Measurements from ENCODE around the gene SLC16A10.

The SLC16A10 gene

DNA sequence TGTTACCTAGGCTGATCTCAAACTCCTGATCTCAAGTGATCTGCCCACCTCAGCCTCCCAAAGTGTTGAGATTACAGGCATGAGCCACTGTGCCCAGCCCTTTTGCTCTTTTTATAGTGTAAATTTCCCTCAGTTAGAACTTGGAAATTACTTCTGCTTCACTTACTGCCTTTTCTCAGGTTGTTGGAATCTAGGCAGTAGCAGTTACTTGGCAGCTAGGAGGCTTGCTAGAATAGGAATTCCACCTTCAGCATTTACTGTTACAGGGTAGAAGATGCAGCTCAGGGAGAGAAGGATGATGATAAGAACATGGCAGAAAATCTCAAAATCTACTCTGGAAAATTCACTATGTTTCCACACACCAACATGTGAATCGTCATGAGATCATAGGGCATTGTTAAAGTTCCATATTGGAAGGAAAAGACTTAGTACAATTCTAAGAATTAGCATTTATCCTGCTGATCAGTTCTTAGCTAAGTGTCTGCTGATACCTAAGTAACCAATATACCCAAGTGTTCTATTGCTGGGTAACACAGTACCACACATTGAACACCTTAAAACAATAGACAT is 182.2 kb downstream of the SLC16A10 start:
- peaks cover 22% of the 10 kb centered on the region for H3K36me3 ChIP-seq (ENCODE audit: control insufficient read depth, low read depth, low read length)
- no peaks in the 10 kb centered on the region for H3K4me1 ChIP-seq (ENCODE audit: control insufficient read depth, low read depth, low read length)
- no peak overlapping the region for H3K9ac ChIP-seq (ENCODE audit: low read length)
- H3K27me3 ChIP-seq (ENCODE audit: control insufficient read depth, insufficient read depth, low read length): no peaks in the 10 kb centered on the region
- H3K9me3 ChIP-seq (ENCODE audit: control insufficient read depth, low read depth, low read length): no peaks in the 10 kb centered on the region
- H3K27ac ChIP-seq (ENCODE audit: low read length): no peak overlapping the region
- H3K4me3 ChIP-seq (ENCODE audit: low read length): no peak overlapping the region

DNA sequence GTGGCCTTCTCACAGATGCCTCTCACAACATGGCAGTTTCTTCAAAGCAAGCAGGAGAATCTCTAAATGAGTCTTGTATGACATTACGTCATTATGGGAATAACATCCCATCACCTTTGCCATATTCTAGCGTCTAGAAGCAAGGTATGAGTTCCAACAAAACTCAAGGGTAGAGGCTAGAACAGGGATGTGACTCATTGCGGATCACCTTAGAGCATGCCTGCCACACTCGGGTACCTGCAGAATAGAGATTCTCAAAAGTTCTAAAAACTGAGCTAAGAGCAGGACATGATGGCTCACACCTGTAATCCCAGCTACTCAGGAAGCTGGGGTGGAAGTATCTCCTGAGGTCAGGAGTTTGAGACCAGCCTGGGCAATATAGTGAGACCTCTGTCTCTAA is 182.8 kb downstream of the SLC16A10 start:
- no peaks in the 10 kb centered on the region for H3K9me3 ChIP-seq (ENCODE audit: control insufficient read depth, low read depth, low read length)
- H3K4me3 ChIP-seq (ENCODE audit: low read length): no peak overlapping the region
- H3K27me3 ChIP-seq (ENCODE audit: control insufficient read depth, insufficient read depth, low read length): no peaks in the 10 kb centered on the region
- no peak overlapping the region for H3K9ac ChIP-seq (ENCODE audit: low read length)
- H3K27ac ChIP-seq (ENCODE audit: low read length): no peak overlapping the region
- no peaks in the 10 kb centered on the region for H3K4me1 ChIP-seq (ENCODE audit: control insufficient read depth, low read depth, low read length)
- peaks cover 22% of the 10 kb centered on the region for H3K36me3 ChIP-seq (ENCODE audit: control insufficient read depth, low read depth, low read length)

DNA sequence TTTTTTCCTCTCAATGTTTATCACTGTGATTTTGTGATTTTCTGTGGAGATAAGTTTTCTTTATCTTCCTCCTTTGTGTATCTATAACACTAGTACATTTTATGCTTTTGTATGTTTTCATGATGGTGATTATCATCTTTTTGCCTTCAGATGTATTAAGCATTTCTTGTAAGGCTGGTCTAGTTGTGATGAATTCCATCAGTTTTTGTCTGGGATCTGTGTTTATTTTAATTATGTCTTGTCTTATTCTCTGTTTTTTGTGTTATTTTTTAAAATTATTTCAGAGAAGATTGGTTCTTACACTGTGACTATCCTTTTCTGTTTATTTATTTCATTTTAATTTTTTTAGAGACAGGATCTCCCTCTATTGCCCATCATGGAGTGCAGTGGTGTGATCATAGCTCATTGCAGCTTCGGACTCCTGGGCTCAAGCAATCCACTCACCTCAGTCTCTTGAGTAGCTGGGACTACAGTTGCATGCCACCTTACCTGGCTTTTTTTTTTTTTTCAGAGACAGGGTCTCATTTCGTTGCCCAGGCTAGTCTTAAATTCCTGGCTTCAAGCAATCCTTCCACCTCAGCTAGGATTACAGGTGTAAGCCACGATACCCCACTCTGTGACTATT is 187.4 kb downstream of the SLC16A10 start:
- peaks cover 20% of the 10 kb centered on the region for H3K36me3 ChIP-seq (ENCODE audit: control insufficient read depth, low read depth, low read length)
- H3K27ac ChIP-seq (ENCODE audit: low read length): no peak overlapping the region
- no peaks in the 10 kb centered on the region for H3K4me1 ChIP-seq (ENCODE audit: control insufficient read depth, low read depth, low read length)
- H3K9me3 ChIP-seq (ENCODE audit: control insufficient read depth, low read depth, low read length): no peaks in the 10 kb centered on the region
- no peaks in the 10 kb centered on the region for H3K27me3 ChIP-seq (ENCODE audit: control insufficient read depth, insufficient read depth, low read length)
- no peak overlapping the region for H3K9ac ChIP-seq (ENCODE audit: low read length)
- no peak overlapping the region for H3K4me3 ChIP-seq (ENCODE audit: low read length)

DNA sequence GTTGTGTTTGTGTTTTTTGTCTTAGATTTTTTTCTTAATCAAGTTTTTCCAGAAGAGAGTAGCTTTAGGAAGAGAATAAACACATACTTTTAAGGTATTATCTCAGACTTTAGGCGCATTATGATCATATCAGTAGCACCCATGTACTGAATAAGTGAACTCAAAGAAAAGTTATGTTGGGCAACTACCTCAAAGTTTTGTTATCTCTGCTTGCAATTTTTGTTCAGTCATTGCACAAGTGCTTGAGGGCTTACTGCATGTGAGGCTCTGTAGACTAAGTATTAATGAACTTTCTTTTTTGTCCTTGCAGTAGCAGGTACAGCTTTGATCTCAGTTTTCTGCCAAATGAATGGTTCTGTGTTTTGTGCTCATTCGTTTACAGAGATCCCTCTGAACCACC is 189.0 kb downstream of the SLC16A10 start:
- no peak overlapping the region for H3K27ac ChIP-seq (ENCODE audit: low read length)
- no peak overlapping the region for H3K4me3 ChIP-seq (ENCODE audit: low read length)
- H3K4me1 ChIP-seq (ENCODE audit: control insufficient read depth, low read depth, low read length): no peaks in the 10 kb centered on the region
- H3K9me3 ChIP-seq (ENCODE audit: control insufficient read depth, low read depth, low read length): no peaks in the 10 kb centered on the region
- no peaks in the 10 kb centered on the region for H3K27me3 ChIP-seq (ENCODE audit: control insufficient read depth, insufficient read depth, low read length)
- H3K9ac ChIP-seq (ENCODE audit: low read length): no peak overlapping the region
- H3K36me3 ChIP-seq (ENCODE audit: control insufficient read depth, low read depth, low read length): peaks cover 25% of the 10 kb centered on the region

DNA sequence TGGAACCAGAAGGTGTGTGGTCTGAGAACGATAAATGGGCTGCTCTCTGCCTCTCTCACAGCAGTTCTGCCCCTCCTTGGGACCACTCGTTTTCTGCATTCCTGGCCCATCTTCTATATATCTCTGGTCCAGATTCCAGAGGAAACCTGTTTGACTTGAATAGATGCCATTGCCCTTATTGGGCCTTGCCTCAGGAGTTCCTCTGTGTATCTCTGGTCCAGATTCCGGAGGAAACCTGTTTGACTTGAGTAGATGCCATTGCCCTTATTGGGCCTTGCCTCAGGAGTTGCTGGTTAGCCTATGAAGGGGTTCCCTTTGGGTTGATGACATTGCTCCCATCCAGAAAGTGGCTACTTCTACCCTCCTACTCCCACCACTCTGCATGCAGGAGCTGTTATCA is 189.4 kb downstream of the SLC16A10 start:
- Histone ChIP-seq H3K9ac (ENCODE audit: low read length) (no peak overlapping the region), H3K27me3 (ENCODE audit: control insufficient read depth, insufficient read depth, low read length) (no peaks in the 10 kb centered on the region), H3K36me3 (ENCODE audit: control insufficient read depth, low read depth, low read length) (peaks cover 25% of the 10 kb centered on the region), H3K27ac (ENCODE audit: low read length) (no peak overlapping the region), H3K9me3 (ENCODE audit: control insufficient read depth, low read depth, low read length) (no peaks in the 10 kb centered on the region), H3K4me3 (ENCODE audit: low read length) (no peak overlapping the region), H3K4me1 (ENCODE audit: control insufficient read depth, low read depth, low read length) (no peaks in the 10 kb centered on the region)

DNA sequence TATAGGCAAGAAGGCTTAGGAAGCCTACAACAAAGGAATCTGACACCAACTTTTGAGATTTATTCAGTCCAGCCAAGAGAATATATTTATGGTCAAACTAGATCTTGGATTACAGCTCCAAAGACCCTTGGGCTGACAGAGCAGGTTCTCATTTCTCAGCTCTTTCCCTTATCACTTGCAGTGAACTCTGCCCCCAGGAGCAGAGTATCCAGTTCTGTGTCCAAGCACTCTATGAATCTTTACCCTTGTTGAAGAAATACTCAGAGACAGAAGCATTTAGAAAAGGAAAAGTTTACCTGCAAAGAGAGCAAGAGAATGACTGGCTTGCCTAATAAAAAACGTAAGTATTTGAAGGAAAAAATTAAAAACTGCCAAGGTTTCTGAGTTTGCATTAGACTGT is 190.5 kb downstream of the SLC16A10 start:
- no peak overlapping the region for H3K27ac ChIP-seq (ENCODE audit: low read length)
- no peak overlapping the region for H3K9ac ChIP-seq (ENCODE audit: low read length)
- H3K27me3 ChIP-seq (ENCODE audit: control insufficient read depth, insufficient read depth, low read length): no peaks in the 10 kb centered on the region
- H3K36me3 ChIP-seq (ENCODE audit: control insufficient read depth, low read depth, low read length): peaks cover 25% of the 10 kb centered on the region
- no peak overlapping the region for H3K4me3 ChIP-seq (ENCODE audit: low read length)
- H3K4me1 ChIP-seq (ENCODE audit: control insufficient read depth, low read depth, low read length): no peaks in the 10 kb centered on the region
- H3K9me3 ChIP-seq (ENCODE audit: control insufficient read depth, low read depth, low read length): no peaks in the 10 kb centered on the region

DNA sequence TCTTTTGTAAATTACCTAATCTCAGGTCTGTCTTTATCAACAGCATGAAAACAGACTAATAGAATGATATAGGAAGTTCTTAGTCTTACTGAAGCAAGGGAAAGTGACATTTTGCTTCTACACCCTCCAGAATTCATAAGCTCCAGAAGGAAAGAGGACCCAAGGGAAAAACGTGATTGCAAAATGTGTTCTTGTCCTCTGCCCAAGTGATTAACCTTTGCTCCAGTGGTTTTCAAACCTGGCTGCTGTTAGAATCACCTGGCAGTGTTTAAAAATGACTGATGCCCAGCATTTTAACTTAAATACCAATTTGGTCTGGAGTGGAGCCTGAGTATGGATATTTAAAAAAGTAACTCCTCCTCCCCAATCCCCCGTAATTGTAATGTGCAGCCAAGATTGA is 191.4 kb downstream of the SLC16A10 start:
- Histone ChIP-seq H3K36me3 (ENCODE audit: control insufficient read depth, low read depth, low read length) (peaks cover 25% of the 10 kb centered on the region), H3K9me3 (ENCODE audit: control insufficient read depth, low read depth, low read length) (no peaks in the 10 kb centered on the region), H3K4me3 (ENCODE audit: low read length) (no peak overlapping the region), H3K4me1 (ENCODE audit: control insufficient read depth, low read depth, low read length) (no peaks in the 10 kb centered on the region), H3K27me3 (ENCODE audit: control insufficient read depth, insufficient read depth, low read length) (no peaks in the 10 kb centered on the region), H3K27ac (ENCODE audit: low read length) (no peak overlapping the region), H3K9ac (ENCODE audit: low read length) (no peak overlapping the region)

DNA sequence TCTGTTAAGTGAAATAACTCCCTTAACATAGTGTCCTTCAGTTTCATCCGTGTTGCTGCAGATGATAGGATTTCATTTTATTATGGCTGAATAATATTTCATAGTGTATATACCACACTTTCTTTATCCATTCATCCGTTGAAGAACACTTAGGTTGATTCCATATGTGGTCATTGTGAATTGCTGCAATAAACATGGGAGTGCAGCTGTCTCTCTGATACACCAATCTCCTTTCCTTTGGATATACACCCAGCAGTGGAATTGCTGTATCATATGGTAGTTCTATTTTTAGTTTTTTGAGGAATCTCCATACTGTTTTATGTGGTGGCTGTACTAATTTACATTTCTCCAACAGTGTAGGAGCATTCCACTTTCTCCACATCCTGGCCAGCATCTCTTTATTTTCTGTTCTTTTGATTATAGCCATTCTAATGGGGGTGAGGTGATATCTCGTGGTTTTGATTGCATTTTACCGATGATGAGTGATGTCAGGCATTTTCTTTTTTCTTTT is 193.2 kb downstream of the SLC16A10 start:
- Histone ChIP-seq H3K9ac (ENCODE audit: low read length) (no peak overlapping the region), H3K27ac (ENCODE audit: low read length) (no peak overlapping the region), H3K36me3 (ENCODE audit: control insufficient read depth, low read depth, low read length) (peaks cover 25% of the 10 kb centered on the region), H3K27me3 (ENCODE audit: control insufficient read depth, insufficient read depth, low read length) (no peaks in the 10 kb centered on the region), H3K4me1 (ENCODE audit: control insufficient read depth, low read depth, low read length) (no peaks in the 10 kb centered on the region), H3K4me3 (ENCODE audit: low read length) (no peak overlapping the region), H3K9me3 (ENCODE audit: control insufficient read depth, low read depth, low read length) (no peaks in the 10 kb centered on the region)

Data from iPS-18a (cell line).